ENCODE results near the gene SMDT1. TPM values are rescaled to one million over a fixed set of nuclear protein-coding genes. Genes with fewer than 3 reads are reported as not detected.

The SMDT1 gene
- total and polyA plus RNA-seq, 2 of the 4 experiments (the other 2 are of a cell fraction) = 2.3 to 15.7 TPM

- dilution Hi-C loops (cut with HindIII; ENCODE audit: low sequenced_read_pairs, unreplicated experiment) (no loop called here), in situ Hi-C loops (cut with MboI; ENCODE audit: low sequenced_read_pairs) (no loop called here)
- CTCF ChIA-PET = no interaction called here
Observed at GRCh38 chr22:42033263-42034181, 46.0 kb upstream of the SMDT1 start.

More at GRCh38 chr22:42033263-42034181, 46.0 kb upstream of the SMDT1 start:
- no TSS peak for BruUV-seq (replicated peaks)
- Histone ChIP-seq H3K56ac (ENCODE audit: extremely low read depth, insufficient read depth, low read length) (no peak overlapping the region), H4K5ac (ENCODE audit: low read depth, low read length) (no peak overlapping the region), H3K14ac (replicated peaks; ENCODE audit: low read depth, low read length) (no peak overlapping the region), H3K23ac (ENCODE audit: low read depth, low read length) (no peak overlapping the region), H3K4me2 (ENCODE audit: low read depth, low read length) (no peak overlapping the region), H3K79me1 (ENCODE audit: low read depth in 1 of 2, low read length in 2 of 2) (no peaks in the 10 kb centered on the region), H2AK5ac (ENCODE audit: low read depth, low read length) (no peak overlapping the region), H4K8ac (ENCODE audit: low read depth in 2 of 2, low read length in 2 of 2) (no peak overlapping the region), H3K4me1 (ENCODE audit: control insufficient read depth, insufficient read depth, low read length) (peaks cover 3% of the 10 kb centered on the region), H3K4ac (ENCODE audit: low read depth, low read length) (no peak overlapping the region), H3K18ac (ENCODE audit: low read depth, low read length) (no peak overlapping the region), H4K91ac (ENCODE audit: insufficient read depth, low read depth, low read length) (no peak overlapping the region), H3K9me1 (ENCODE audit: insufficient read depth, low read length) (no peaks in the 10 kb centered on the region), H2BK15ac (ENCODE audit: low read depth, low read length) (no peak overlapping the region), H2BK120ac (ENCODE audit: low read depth, low read length) (no peak overlapping the region), H2BK5ac (ENCODE audit: low read depth, low read length, poor library complexity, severe bottlenecking) (no peak overlapping the region), H2BK20ac (ENCODE audit: low read depth, low read length) (no peak overlapping the region), H4K20me1 (ENCODE audit: insufficient read depth, low read length) (no peaks in the 10 kb centered on the region), H3K27ac (ENCODE audit: insufficient read depth, low read length) (no peak overlapping the region), H2AFZ (replicated peaks; ENCODE audit: low read length, poor library complexity) (no peak overlapping the region), H3K36me3 (ENCODE audit: control insufficient read depth, insufficient read depth, low read length) (no peaks in the 10 kb centered on the region), H3K9me3 (ENCODE audit: control insufficient read depth, insufficient read depth, low read length) (peaks cover 8% of the 10 kb centered on the region), H3K4me3 (ENCODE audit: insufficient read depth, low read depth, low read length) (no peak overlapping the region), H3K27me3 (ENCODE audit: control insufficient read depth, insufficient read depth, low read length) (no peaks in the 10 kb centered on the region), H3K9ac (ENCODE audit: low read depth, low read length) (no peak overlapping the region), H2AK9ac (replicated peaks; ENCODE audit: low read depth, low read length, poor library complexity) (no peak overlapping the region)
- POLR2A ChIA-PET (ENCODE audit: unreplicated experiment) = no interaction called here
- DNase-seq (no peak), ATAC-seq (ENCODE audit: low read depth) (no peak)
- TF ChIP-seq RCOR1 (IDR thresholded peaks at IDR 0.05; ENCODE audit: insufficient replicate concordance, low read length) (no peak), BHLHE40 (IDR thresholded peaks at IDR 0.05; ENCODE audit: low read depth, low read length) (no peak), RFX5 (IDR thresholded peaks at IDR 0.05; ENCODE audit: low read depth, low read length) (no peak), FOS (IDR thresholded peaks at IDR 0.05; ENCODE audit: low read depth, low read length) (no peak)
- no CpG with 5 or more reads among the region's 5 CpGs for WGBS, 2 experiments (ENCODE audit: extremely low coverage in 2 of 2, insufficient read length in 1 of 2)
- intact Hi-C loops (cut with micrococcal nuclease) = no loop called here
